GM19193 (cell line): Measurements from ENCODE around the gene TIMP3.

Experiments
- POLR2A ChIP-seq: IDR thresholded peaks from 4 replicates; pipeline ENCODE4 v1.6.1; 2011; ENCODE audit not compliant: insufficient read depth, insufficient read length; ENCODE audit errors: extremely low read depth

TIMP3 gene

DNA sequence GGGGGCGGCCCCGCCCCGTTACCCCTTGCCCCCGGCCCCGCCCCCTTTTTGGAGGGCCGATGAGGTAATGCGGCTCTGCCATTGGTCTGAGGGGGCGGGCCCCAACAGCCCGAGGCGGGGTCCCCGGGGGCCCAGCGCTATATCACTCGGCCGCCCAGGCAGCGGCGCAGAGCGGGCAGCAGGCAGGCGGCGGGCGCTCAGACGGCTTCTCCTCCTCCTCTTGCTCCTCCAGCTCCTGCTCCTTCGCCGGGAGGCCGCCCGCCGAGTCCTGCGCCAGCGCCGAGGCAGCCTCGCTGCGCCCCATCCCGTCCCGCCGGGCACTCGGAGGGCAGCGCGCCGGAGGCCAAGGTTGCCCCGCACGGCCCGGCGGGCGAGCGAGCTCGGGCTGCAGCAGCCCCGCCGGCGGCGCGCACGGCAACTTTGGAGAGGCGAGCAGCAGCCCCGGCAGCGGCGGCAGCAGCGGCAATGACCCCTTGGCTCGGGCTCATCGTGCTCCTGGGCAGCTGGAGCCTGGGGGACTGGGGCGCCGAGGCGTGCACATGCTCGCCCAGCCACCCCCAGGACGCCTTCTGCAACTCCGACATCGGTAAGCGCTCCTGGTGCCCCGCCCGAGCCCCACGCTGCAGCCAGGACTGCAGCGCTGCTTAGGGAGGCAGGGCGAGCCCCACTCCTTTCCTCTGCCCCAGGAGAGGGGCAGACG, at the start of gene TIMP3:
TSS of gene TIMP3 (plus strand) at position 169 of the 700 bp plus-strand sequence. CDS start at position 466, 297 bp downstream.
- no peak for TF ChIP-seq POLR2A

DNA sequence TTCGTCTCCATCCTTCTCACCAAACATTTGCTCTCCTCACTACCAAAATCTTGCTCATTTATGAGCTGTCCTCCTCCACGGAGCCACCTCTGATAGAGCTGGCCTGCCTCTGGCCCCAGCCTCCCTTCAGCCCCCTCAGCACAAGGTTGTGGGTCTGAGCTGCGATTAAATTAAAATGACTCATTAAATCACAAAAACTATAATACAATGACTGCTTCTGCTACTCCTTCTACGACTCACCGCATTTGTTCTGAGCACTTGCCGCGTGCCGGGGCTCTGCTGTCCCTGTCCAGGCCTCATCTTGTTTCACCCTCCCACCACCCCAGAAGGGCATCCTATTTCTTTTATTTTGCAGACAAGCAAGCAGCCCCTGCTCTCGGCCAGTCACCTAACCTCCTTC, 49.2 kb upstream of the TIMP3 start:
- TF ChIP-seq POLR2A: no peak

DNA sequence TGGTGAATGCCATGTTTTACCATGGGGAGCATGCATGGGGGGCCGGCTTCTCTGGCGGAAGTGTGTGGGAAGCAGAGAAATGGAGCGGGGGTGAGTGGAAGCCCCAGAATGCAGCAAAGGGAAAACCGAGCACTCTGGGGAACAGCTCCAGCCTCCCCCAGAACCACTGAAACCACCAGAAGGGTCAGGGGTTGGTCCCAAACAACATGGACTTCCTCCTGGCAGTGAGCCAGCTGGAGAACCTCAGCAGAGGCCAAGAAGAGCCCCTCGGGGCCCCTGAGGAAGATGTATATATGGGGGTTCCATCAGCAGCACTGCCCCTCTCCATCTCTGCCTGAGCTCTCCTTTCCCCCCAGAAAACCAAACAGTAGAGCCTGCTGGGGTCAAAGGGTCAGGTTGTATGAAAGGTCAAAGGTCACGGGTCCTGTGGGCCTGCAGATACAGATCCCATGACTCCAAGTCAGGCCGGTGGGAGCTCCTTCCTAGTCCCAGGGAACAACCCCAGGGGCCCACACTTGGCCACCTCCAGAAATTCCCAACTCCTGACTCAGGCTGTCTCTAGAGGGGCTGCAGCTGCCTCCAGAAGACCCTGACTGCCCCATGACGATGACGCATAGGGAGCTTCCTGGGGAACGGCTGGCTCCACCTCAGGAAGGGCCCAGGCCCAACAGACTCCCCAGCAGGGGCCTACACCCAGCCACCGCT, 48.5 kb upstream of the TIMP3 start:
- no peak for TF ChIP-seq POLR2A

DNA sequence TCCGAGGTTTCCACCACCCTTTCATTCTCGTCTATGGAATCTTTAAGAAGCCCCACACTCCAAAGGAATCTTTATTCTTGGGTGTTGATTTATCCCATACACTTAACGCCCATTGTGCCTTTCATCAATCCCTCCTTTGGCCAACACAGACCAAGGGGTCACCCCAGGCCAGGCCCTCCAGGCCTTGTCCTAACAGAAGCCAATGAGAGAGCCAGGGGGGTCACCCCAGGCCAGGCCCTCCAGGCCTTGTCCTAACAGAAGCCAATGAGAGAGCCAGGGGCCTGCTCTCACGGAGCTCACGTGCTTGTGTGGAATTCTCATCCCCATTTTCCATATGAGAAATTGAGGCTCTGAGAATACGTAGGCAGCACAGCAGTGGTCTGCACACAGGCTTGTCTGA, 47.9 kb upstream of the TIMP3 start:
- no peak for TF ChIP-seq POLR2A

DNA sequence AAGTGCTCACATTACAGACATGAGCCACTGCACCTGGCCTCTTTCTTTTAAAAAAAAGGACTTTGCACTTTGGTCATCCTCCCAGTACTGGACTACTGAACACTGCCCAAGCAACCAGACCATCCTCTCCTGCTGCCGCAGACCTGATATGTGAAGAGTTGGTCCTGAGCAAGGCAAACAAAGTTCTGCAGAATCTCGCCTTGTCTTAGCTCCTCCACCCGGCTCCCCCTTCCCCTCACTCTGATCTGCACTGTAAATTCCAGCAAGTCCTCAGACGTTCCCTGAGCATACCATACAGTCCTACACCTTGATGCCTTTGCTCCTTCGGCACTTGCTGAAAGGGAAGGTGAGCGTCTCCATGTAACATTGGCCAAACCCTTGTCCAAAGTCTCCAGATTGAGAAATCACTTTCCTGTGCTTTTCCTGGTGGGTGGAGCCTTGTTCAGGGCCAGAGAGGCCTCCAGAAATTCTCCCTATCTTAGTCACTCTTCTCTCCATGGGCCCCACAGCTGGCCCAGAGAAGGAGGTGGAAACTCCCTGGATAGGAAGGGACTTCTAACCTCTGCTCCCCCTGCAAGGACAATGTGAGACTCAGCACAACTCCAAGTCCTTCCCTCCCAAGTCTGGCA, 47.0 kb upstream of the TIMP3 start:
- no peak for TF ChIP-seq POLR2A

DNA sequence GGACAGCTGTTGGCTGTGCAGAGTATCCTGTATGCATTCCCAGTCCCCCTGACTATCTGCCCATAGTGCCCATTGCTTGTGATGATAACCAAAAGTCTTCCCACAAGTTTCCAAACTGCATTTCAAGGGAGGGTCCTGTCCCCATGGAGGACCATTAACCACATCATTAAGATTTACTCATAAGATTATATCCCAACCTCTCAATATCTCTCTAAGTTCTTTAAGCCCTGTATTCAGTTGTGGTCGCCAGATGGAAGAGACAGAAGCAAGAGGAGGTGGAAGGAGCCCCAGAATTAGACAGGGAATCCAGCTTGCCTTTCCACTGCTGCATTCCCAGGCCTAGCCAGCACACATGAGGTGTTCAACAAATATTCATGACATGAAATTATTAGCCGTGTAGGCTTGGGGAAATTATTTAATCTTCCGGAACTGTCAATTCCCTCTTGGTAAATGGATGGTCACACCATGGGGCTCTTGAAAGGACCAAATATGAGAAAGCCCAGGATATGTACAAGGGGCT, 42.6 kb upstream of the TIMP3 start:
- no peak for TF ChIP-seq POLR2A

DNA sequence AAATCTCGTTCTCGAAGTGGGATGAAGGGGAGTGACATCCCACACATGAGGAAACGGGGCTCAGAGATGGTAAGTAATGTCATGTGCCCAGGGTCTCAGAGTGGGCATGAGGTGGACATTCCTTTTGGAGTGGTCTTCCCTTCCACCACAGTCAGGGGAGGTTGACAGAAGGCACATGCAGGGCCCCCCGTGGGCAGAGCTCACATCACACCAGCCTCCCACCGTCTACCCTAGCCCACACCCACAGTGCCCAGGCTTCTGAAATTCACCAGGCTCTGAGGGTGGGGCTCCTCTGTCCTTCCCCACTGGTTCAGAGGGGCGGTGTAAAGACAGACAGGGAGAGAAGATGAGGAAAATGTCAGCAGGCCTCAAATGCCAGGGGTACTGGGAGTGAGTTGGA, 41.1 kb upstream of the TIMP3 start:
- TF ChIP-seq POLR2A: no peak

DNA sequence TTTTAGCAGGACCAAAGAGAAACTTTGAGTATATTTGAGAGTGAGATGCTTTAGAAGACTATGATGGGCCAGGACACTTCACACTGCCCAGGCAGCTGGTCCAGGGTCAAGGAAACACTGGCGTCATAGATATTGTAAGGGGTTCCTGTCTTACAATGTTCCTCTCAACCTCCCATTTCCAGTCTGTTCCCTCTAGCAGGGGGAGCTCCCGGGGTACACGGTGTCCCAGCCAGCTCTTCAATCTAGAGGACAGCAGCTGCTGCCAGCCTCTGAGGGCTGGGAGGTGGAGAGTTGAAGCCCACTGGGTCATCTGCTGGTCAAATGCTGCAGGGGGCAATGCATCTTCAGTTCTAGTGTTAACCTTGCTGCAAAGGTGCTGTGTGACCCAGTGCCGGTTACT, 40.7 kb upstream of the TIMP3 start:
- TF ChIP-seq POLR2A: no peak

DNA sequence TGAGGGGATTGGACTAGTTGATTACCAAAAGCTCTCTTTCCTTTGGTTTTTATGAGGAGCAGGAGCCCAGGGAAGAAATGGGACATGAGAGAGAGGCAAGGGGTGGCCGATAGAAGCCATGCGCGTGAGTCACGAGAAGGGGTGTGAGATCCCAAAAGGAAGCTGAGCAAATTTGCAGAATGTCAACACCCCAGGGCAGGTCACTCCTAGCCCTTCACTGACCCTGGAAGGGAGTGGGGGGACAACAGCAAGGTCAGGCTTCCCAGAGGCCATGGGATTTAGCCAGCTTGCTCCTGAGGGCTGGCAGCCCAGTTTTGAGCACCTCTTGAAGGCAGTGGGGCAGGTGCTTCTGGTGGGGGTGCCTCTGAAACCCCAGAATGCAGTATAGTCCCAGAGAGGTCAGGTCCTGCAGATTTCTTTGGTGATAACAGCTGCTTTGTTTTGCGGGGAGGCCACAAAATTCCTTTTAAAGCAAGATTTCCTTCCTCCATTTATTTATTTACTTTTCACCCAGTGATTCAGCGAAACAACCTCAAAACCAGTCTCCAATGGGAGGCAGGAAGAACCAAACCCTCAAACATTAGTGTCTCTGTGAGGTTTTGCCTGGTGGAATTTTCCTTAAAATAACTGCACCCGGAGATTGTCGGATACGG, 40.1 kb upstream of the TIMP3 start:
- TF ChIP-seq POLR2A: no peak

DNA sequence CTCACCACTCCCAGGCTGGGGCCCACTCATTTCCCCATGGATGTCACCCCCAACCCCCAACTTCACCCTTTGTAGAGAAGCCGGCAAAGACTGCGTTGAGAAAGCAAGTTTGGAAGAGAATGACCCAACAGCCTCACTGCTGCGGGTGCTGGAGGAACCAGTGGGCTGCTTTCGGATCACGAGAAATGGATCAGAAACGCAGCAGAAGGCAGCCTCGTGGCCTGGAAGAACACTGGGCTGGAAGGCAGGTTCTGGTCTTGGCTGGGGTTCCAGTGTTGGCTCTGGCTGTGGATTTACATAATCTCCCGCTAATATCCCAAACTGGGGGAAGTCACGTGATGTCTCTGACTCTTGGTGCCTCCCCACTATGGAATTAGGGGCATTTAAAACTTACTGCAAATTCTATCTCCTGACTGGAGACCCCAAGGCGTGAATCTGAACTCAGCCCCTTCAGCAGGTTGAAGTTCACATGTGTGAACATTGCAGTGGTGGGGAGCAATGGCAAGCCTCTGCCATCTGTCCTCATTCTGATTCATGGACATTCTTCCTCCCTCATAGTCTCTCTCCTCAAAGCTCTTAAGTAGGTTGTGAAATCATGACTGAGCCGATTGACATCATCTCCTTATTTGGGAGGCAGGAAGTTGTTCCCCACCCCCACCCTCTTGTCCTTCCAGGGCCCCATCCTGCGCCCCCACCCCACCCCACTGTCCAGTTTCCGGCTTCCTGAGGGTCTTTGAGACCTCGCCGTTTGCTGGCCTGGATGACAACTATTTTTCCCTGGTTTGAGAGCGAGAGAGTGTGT, 37.0 kb upstream of the TIMP3 start:
- no peak for TF ChIP-seq POLR2A

DNA sequence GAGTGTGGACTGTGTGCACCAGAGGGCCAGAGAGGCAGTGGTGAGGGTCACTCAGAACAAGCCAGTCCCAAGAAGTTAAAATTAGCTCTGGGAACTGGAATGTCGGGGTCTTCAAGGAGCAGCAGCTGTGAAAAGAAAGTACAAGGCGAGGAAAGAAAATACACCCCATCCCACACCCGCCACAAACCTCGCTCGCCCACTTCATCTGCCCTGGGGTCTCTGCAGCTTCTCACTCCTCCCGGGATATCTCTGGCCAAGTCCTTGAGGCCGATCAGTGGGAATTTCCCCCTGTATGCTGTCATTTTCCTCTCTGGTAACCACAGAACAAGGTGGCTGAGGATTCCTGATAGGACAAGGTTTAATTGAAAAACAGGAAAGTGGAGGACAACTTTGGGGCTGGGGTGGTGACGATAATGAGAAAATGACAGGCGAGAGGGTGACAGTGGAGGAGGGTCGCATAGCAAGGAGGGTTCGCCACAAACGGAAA, 36.3 kb upstream of the TIMP3 start:
- TF ChIP-seq POLR2A: no peak

DNA sequence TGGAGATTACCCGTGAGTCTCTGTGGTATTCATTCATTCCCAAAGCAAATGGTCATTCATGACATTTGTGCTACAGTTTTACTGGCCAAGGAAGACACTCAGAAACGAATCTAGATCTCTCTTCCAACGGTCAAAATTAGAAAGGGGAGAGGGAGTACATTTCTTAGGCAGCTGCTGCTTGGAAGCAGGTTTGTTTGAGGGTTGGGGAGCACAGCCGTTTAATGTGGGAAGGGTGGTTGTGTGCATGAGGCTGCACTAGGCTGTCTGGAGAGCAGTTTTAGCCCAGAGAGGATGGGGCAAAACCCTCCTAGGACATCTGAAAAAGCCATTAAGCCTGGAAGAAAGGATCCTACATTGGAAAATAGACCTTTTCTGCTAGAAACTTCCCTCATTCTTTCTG, 29.7 kb upstream of the TIMP3 start:
- TF ChIP-seq POLR2A: no peak

DNA sequence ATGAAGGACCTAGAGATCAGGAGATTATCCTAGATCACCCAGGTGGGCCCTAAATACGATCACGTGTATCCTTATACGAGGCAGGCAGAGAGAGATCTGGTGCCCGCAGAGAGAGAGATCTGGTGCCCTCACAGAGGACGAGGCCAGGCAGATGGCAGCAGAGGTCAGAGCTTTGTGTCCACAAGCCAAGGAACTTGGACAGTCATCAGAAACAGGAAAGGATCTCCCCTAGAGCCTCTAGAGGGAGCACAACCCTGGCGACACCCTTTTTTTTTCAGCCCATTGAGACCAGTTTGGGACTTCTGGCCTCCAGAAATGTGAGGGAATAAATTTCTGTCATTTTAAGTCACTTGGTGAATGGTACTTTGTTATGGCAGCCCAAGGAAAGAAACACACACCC, 25.5 kb upstream of the TIMP3 start:
- TF ChIP-seq POLR2A: no peak

DNA sequence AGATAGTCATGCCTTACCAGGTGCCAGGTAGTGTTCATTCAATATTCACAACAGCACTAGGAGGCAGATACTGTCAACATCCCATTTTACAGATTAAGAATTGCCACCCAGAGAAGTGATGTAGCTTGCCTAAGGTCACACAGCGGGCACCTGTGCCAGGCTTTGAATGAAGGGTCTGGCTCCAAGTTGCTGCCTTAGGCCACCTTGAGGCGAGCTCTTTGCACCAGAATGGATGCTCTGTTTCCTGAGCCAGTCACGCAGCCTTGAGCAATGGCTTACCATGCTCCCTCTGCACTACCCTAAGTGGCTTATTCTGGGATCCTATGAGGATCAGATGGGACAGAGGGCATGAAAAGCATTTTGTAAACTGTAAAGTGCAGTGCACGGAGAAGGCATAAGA, 25.1 kb upstream of the TIMP3 start:
- TF ChIP-seq POLR2A: no peak
